ENCODE data around the gene ODAD2.
A peak's percentile ranks its signal among the peaks of the same experiment; 100 is the strongest.
"Not testable (repeated sequence)": the region's sequence is repeated elsewhere in the genome, so short reads cannot be mapped to it uniquely, and the experiment has no call there.

ODAD2 gene

GRCh38 chr10:27947540-27947939, 51.3 kb downstream of the ODAD2 start:
- H3K36me3 ChIP-seq (ENCODE audit: insufficient read depth, low read length): no peaks in the 10 kb centered on the region
- H3K4me1 ChIP-seq (ENCODE audit: insufficient read depth, low read length): 0 out of 2 replicates have a peak, but pooled peaks cover 4% of the 10 kb centered on the region
- H3K9ac ChIP-seq (ENCODE audit: low read depth, low read length): no peak overlapping the region
- H3K9me3 ChIP-seq (ENCODE audit: control insufficient read depth, insufficient read depth, low read length): no peaks in the 10 kb centered on the region

DNA sequence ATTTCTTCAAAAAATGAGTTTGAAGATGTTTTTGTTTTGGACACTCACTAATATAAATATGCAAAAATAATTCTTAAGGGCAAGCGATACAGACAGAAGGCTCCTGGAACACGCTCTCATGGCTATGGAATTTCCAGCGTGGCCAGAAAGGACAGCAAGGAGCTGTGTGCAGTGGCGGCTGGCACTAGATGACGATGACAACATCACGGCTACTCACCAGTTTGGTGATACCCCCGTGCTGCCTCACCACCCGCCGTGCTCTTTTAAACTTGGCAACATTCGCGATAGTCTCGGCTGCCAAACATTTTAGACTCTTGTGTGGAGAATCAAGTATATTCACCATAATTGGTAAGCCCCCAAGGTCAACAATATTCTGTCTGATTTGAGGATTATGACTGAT, 54.9 kb downstream of the ODAD2 start:
- Histone ChIP-seq H3K36me3 (ENCODE audit: insufficient read depth, low read length) (no peaks in the 10 kb centered on the region), H3K9me3 (ENCODE audit: control insufficient read depth, insufficient read depth, low read length) (no peaks in the 10 kb centered on the region), H3K9ac (ENCODE audit: low read depth, low read length) (no peak overlapping the region), H3K4me1 (ENCODE audit: insufficient read depth, low read length) (no peaks in the 10 kb centered on the region)

GRCh38 chr10:27914888-27915287, 84.0 kb downstream of the ODAD2 start:
- Histone ChIP-seq H3K36me3 (ENCODE audit: insufficient read depth, low read length) (no peaks in the 10 kb centered on the region), H3K4me1 (ENCODE audit: insufficient read depth, low read length) (peaks cover 20% of the 10 kb centered on the region; the same call in 1 of the 2 replicates), H3K9me3 (ENCODE audit: control insufficient read depth, insufficient read depth, low read length) (no peaks in the 10 kb centered on the region), H3K9ac (ENCODE audit: low read depth, low read length) (no peak overlapping the region)

DNA sequence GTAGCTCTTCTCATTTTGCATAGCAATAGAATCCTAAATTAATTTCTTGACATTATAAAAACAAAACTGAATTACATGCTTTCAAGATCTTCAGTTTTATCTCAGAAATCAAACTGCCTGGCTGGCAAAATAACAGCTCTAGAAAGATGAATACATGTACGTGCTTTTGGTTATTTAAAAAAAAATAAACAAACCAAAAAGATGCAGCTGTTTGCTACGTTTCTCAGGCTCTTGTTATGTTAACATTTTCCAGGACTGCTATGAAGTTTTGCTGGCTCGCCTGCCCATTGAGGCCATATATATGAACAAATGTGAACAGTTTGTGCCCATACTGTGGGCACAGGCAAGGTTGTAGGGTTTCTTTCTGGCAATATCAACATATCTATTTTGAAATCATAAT, 86.6 kb downstream of the ODAD2 start:
- Histone ChIP-seq H3K9me3 (ENCODE audit: control insufficient read depth, insufficient read depth, low read length) (no peaks in the 10 kb centered on the region), H3K36me3 (ENCODE audit: insufficient read depth, low read length) (no peaks in the 10 kb centered on the region), H3K9ac (ENCODE audit: low read depth, low read length) (no peak overlapping the region), H3K4me1 (ENCODE audit: insufficient read depth, low read length) (peaks cover 23% of the 10 kb centered on the region; the same call in 1 of the 2 replicates)

GRCh38 chr10:27911539-27911938, 87.3 kb downstream of the ODAD2 start:
- no peaks in the 10 kb centered on the region for H3K36me3 ChIP-seq (ENCODE audit: insufficient read depth, low read length)
- H3K4me1 ChIP-seq (ENCODE audit: insufficient read depth, low read length): peaks cover 26% of the 10 kb centered on the region; the same call in 1 of the 2 replicates
- H3K9me3 ChIP-seq (ENCODE audit: control insufficient read depth, insufficient read depth, low read length): no peaks in the 10 kb centered on the region
- no peak overlapping the region for H3K9ac ChIP-seq (ENCODE audit: low read depth, low read length)

- Histone ChIP-seq H3K36me3 (ENCODE audit: insufficient read depth, low read length) (no peaks in the 10 kb centered on the region), H3K4me1 (ENCODE audit: insufficient read depth, low read length) (peaks cover 26% of the 10 kb centered on the region; the same call in 1 of the 2 replicates), H3K9me3 (ENCODE audit: control insufficient read depth, insufficient read depth, low read length) (no peaks in the 10 kb centered on the region), H3K9ac (ENCODE audit: low read depth, low read length) (no peak overlapping the region)
Observed at GRCh38 chr10:27911011-27911410, 87.9 kb downstream of the ODAD2 start.

DNA sequence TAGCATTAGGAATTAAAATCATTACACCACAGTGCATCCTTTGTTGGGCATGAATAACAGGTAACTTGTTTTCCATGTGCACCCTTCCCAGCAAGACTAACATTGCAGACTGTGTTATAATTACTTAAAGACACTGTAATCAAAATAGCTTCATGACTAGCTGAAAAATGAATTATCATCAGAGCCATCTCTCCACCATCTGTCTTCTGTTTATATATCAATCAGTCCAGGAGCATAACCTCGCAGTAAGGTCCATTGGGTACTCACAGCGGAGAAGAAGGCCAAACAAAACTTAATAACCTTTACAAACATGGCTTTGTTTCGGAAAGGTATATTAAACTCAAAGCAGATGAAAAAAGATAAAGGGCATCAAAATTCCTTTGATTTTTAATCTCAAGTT, 90.6 kb downstream of the ODAD2 start:
- H3K4me1 ChIP-seq (ENCODE audit: insufficient read depth, low read length): peaks cover 26% of the 10 kb centered on the region; the same call in 1 of the 2 replicates
- H3K36me3 ChIP-seq (ENCODE audit: insufficient read depth, low read length): no peaks in the 10 kb centered on the region
- H3K9me3 ChIP-seq (ENCODE audit: control insufficient read depth, insufficient read depth, low read length): no peaks in the 10 kb centered on the region
- no peak overlapping the region for H3K9ac ChIP-seq (ENCODE audit: low read depth, low read length)

DNA sequence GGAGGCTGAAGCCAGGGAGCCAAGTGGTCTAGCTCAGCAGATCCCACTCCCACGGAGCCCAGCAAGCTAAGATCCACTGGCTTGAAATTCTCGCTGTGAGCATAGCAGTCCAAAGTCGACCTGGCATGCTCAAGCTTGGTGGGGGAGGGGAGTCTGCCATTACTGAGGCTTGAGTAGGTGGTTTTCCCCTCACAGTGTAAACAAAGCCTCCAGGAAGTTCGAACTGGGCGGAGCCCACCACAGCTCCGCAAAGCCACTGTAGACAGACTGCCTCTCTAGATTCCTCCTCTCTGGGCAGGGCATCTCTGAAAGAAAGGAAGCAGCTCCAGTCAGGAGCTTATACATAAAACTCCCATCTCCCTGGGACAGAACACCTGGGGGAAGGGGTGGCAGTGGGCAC, 99.4 kb downstream of the ODAD2 start:
- H3K36me3 ChIP-seq (ENCODE audit: insufficient read depth, low read length); H3K4me1 ChIP-seq (ENCODE audit: insufficient read depth, low read length): not testable (repeated sequence)
- Histone ChIP-seq H3K9me3 (ENCODE audit: control insufficient read depth, insufficient read depth, low read length) (0 out of 2 replicates have a peak, but pooled peaks cover 10% of the 10 kb centered on the region), H3K9ac (ENCODE audit: low read depth, low read length) (peak overlapping the region; percentile 6; the same call in 1 of the 2 replicates)

DNA sequence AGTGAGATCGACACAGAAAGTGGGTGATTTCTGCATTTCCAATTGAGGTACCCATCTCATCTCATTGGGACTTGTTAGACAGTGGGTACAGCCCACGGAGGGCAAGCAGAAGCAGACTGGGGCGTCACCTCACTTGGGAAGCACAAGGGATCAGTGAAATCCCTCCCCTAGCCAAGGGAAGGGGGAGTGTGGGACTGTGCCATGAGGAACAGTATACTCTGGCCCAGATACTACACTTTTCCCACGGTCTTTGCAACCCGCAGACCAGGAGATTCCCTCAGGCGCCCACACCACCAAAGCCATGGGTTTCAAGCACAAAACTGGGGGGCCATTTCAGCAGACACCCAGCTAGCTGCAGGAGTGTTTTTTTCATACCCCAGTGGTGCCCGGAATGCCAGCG, 99.8 kb downstream of the ODAD2 start:
- H3K9me3 ChIP-seq (ENCODE audit: control insufficient read depth, insufficient read depth, low read length): 0 out of 2 replicates have a peak, but pooled peaks cover 10% of the 10 kb centered on the region
- H3K4me1 ChIP-seq (ENCODE audit: insufficient read depth, low read length): no peaks in the 10 kb centered on the region; the same call in 1 of the 2 replicates
- no peaks in the 10 kb centered on the region for H3K36me3 ChIP-seq (ENCODE audit: insufficient read depth, low read length)
- H3K9ac ChIP-seq (ENCODE audit: low read depth, low read length): peak overlapping the region; percentile 6; the same call in 1 of the 2 replicates

DNA sequence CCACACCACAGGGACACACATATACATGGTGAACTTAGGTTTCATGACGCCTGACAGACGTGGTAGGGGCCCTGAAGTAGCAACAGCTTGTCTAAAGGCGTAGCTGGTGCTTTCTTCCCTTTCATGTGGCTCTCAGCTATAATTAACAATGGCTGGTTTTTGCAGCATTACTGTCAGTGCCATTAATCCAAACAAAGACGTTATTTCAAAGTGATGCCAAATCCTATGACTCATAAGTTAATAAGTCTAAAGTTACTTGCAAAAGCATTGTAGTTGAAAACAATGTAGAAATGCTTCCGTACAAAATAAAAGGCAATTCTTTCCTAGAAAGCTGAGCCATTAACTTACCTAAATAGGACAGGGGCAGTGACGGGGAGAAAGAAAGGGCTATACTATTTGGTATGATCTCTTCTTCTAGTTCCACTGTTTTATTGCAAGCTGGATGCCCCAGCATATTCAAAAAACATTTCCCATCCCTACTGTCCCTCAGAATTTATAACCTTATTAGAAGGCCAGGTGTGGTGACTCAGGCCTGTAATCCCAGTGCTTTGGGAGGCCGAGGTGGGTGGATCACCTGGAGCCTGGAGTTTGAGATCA, 105.4 kb downstream of the ODAD2 start:
- no peaks in the 10 kb centered on the region for H3K36me3 ChIP-seq (ENCODE audit: insufficient read depth, low read length)
- H3K9ac ChIP-seq (ENCODE audit: low read depth, low read length): no peak overlapping the region
- no peaks in the 10 kb centered on the region for H3K4me1 ChIP-seq (ENCODE audit: insufficient read depth, low read length)
- 0 out of 2 replicates have a peak, but pooled peaks cover 6% of the 10 kb centered on the region for H3K9me3 ChIP-seq (ENCODE audit: control insufficient read depth, insufficient read depth, low read length)

DNA sequence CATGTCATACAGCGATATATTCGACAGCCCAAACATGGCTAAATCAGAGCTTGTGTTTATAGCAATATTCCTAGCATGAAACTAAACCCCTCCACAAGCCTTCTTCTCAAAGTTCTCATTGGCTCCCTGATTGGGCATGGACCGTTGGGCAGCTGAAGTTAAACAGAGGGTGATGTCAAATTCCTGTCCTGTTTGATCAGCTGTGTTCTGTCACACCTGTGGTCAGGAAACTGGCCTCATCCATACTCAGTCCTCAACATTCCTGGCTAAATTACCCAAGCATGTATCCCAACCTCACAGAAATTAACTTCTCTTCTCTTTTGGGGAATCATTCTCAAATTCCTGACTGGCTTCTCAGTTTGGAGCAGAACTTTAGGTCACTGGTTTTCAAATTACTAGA, 107.9 kb downstream of the ODAD2 start:
- Histone ChIP-seq H3K9me3 (ENCODE audit: control insufficient read depth, insufficient read depth, low read length) (no peaks in the 10 kb centered on the region), H3K4me1 (ENCODE audit: insufficient read depth, low read length) (no peaks in the 10 kb centered on the region), H3K36me3 (ENCODE audit: insufficient read depth, low read length) (no peaks in the 10 kb centered on the region), H3K9ac (ENCODE audit: low read depth, low read length) (no peak overlapping the region)

DNA sequence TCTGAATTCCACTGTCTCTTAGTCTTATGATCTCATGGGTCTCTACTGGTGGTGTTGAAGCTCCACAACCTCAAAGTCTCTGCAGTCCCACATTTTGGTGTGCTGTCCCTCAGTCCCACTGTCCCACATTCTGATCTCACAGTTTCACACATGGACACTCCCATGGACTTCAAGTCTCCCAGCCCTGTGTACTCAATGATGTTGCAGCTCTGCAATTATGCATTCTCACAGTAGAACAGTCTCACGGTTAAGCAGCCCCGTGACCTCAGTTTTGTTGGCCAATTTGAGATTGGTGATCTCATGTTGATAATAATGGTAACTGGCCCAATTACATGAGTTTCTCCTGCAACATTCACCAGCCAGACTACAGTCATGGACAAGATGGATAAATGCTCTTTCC, 109.4 kb downstream of the ODAD2 start:
- no peaks in the 10 kb centered on the region for H3K36me3 ChIP-seq (ENCODE audit: insufficient read depth, low read length)
- no peaks in the 10 kb centered on the region for H3K4me1 ChIP-seq (ENCODE audit: insufficient read depth, low read length)
- no peaks in the 10 kb centered on the region for H3K9me3 ChIP-seq (ENCODE audit: control insufficient read depth, insufficient read depth, low read length)
- no peak overlapping the region for H3K9ac ChIP-seq (ENCODE audit: low read depth, low read length)

DNA sequence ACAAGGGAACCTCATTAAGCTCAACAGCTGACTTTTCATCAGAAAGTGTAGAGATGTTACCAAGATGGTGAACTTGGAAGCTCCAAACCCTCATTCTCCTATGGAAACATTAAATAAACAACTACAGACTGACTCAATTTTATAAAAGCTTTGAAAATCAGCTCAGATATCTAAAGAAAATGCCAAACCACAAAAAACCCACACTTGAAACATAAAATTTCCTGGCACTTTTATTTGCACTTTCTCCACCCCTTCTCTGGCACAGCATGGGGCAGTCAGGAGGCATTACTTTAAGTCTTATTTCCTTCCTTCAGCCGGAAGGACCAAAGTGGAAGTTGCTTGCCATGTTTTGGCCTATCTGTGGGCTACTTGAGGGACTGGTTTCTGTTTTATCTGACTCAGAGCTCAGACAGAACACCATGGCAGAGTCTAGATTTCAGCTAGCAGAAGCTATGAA, 114.7 kb downstream of the ODAD2 start:
- no peaks in the 10 kb centered on the region for H3K9me3 ChIP-seq (ENCODE audit: control insufficient read depth, insufficient read depth, low read length)
- H3K9ac ChIP-seq (ENCODE audit: low read depth, low read length): no peak overlapping the region
- no peaks in the 10 kb centered on the region for H3K36me3 ChIP-seq (ENCODE audit: insufficient read depth, low read length)

DNA sequence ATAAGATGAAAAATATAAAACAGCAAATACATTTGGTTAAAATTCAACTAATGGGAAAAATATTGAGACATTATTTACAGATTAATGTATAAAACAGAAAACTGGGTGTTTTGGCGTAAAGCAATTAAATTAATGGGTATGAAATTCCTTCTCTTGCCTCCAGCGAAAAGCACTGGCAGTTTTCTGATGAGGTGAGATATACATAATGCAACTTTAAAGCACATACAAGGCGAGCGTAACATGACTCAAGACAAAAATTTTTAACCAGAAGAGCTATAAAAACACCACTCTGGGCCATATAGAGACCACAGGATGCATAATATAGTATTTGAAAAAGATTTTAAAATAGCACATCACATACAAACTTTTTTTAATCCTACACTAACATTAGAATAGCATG, 120.6 kb downstream of the ODAD2 start:
- no peaks in the 10 kb centered on the region for H3K4me1 ChIP-seq (ENCODE audit: insufficient read depth, low read length)
- H3K9ac ChIP-seq (ENCODE audit: low read depth, low read length): no peak overlapping the region
- no peaks in the 10 kb centered on the region for H3K36me3 ChIP-seq (ENCODE audit: insufficient read depth, low read length)
- no peaks in the 10 kb centered on the region; the same call in 1 of the 2 replicates for H3K9me3 ChIP-seq (ENCODE audit: control insufficient read depth, insufficient read depth, low read length)

More for the DNA sequence above, 114.7 kb downstream of the ODAD2 start:
- H3K4me1 ChIP-seq (ENCODE audit: insufficient read depth, low read length): no peaks in the 10 kb centered on the region

- Histone ChIP-seq H3K9ac (ENCODE audit: low read depth, low read length) (no peak overlapping the region), H3K4me1 (ENCODE audit: insufficient read depth, low read length) (no peaks in the 10 kb centered on the region), H3K9me3 (ENCODE audit: control insufficient read depth, insufficient read depth, low read length) (no peaks in the 10 kb centered on the region), H3K36me3 (ENCODE audit: insufficient read depth, low read length) (no peaks in the 10 kb centered on the region)
Observed at GRCh38 chr10:27865221-27865635, 133.7 kb downstream of the ODAD2 start.

Data from ES-I3 (cell line).